Midbrain (tissue), 1 donor: Measurements from ENCODE around the gene KCNN3.
"Not testable (repeated sequence)": the region's sequence is repeated elsewhere in the genome, so short reads cannot be mapped to it uniquely, and the experiment has no call there.

Source experiments
- DNase-seq: peaks from one replicate; lab custom pipeline; 2025; lab: John Stamatoyannopoulos, UW

Gene KCNN3

GRCh38 chr1:154698320-154699096 is 171.6 kb downstream of the KCNN3 start:
- DNase-seq: no peak

GRCh38 chr1:154697710-154698109 is 172.4 kb downstream of the KCNN3 start:
- DNase-seq: no peak

GRCh38 chr1:154696456-154696855 is 173.6 kb downstream of the KCNN3 start:
- no peak for DNase-seq

- no peak for DNase-seq
Observed at GRCh38 chr1:154695985-154696384, 174.1 kb downstream of the KCNN3 start.

GRCh38 chr1:154694995-154695394 is 175.1 kb downstream of the KCNN3 start:
- DNase-seq: no peak

- DNase-seq: no peak
Observed at GRCh38 chr1:154689083-154689482, 181.0 kb downstream of the KCNN3 start.

- no peak for DNase-seq
Observed at GRCh38 chr1:154686507-154686906, 183.6 kb downstream of the KCNN3 start.

- DNase-seq: no peak
Observed at GRCh38 chr1:154683820-154684219, 186.3 kb downstream of the KCNN3 start.

- no peak for DNase-seq
Observed at GRCh38 chr1:154682254-154682653, 187.8 kb downstream of the KCNN3 start.

GRCh38 chr1:154677844-154678243 is 192.2 kb downstream of the KCNN3 start:
- not testable (repeated sequence) for DNase-seq

GRCh38 chr1:154676847-154677246 is 193.2 kb downstream of the KCNN3 start:
- not testable (repeated sequence) for DNase-seq

GRCh38 chr1:154674456-154674855 is 195.6 kb downstream of the KCNN3 start:
- not testable (repeated sequence) for DNase-seq

- not testable (repeated sequence) for DNase-seq
Observed at GRCh38 chr1:154672245-154672644, 197.8 kb downstream of the KCNN3 start.

- not testable (repeated sequence) for DNase-seq
Observed at GRCh38 chr1:154671412-154671811, 198.7 kb downstream of the KCNN3 start.

- not testable (repeated sequence) for DNase-seq
Observed at GRCh38 chr1:154670310-154671270, 199.5 kb downstream of the KCNN3 start.

GRCh38 chr1:154669464-154670282 is 200.4 kb downstream of the KCNN3 start:
- DNase-seq: peak; percentile 82

- DNase-seq: no peak
Observed at GRCh38 chr1:154666051-154666790, 203.9 kb downstream of the KCNN3 start.

- DNase-seq: no peak
Observed at GRCh38 chr1:154664331-154665002, 205.6 kb downstream of the KCNN3 start.

GRCh38 chr1:154663471-154664060 is 206.5 kb downstream of the KCNN3 start:
- DNase-seq: no peak

- no peak for DNase-seq
Observed at GRCh38 chr1:154661110-154661509, 209.0 kb downstream of the KCNN3 start.
